Dermis blood vessel endothelial cell (primary cell): Measurements from ENCODE around the gene LYRM1. TPM values are rescaled to one million over a fixed set of nuclear protein-coding genes. Genes with fewer than 3 reads are reported as not detected.
"Not testable (repeated sequence)": the region's sequence is repeated elsewhere in the genome, so short reads cannot be mapped to it uniquely, and the experiment has no call there.

ENCODE experiments used
- DNase-seq: peaks from one replicate; pipeline ENCODE4 v3.0.0; 2010
- total RNA-seq: library from RNA; depleted of rRNA; stranded (reverse); fragments of >200 nt; gene quantifications from 2 replicates; pipeline ENCODE4 v1.2.3, GENCODE V29; 2014

LYRM1 gene, protein sequence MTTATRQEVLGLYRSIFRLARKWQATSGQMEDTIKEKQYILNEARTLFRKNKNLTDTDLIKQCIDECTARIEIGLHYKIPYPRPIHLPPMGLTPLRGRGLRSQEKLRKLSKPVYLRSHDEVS
- 75.2 and 87.4 TPM in 2 replicates for total RNA-seq

- peak; percentile 100 for DNase-seq
Observed at GRCh38 chr16:20900299-20901067, at the start of gene LYRM1, which contains the start of gene DCUN1D3. Gene LYRM1, plus strand, starts transcription at chr16:20900771. Its CDS starts 14,785 bp downstream, at chr16:20915556. Gene DCUN1D3, minus strand, starts transcription at chr16:20900358. Its CDS starts 37,820 bp downstream, at chr16:20862538.

DNA sequence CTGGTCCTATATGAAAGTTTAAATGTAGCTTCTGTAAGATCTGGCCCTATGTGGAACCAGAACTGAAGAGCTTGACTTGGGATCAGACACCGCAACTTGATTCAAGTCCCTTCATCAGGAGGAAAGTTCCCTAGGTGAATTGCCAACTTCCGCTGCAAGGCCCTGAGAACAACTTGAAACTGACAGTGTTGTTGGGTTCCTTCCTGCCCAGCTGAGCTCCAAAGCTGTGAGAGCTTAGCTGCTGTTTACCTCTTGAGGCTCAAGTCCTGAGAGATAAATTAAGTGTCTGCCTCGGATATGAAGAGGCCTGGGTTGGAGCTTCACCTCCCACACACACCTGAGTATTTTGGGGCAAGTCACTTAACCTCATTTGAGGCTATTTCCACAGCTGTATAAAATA, 49.6 kb upstream of the LYRM1 start:
- peak; percentile 63 for DNase-seq

- DNase-seq, result peak; percentile 76
Observed at GRCh38 chr16:20851601-20852000, 49.0 kb upstream of the LYRM1 start.

- no peak for DNase-seq
Observed at GRCh38 chr16:20853143-20853542, 47.4 kb upstream of the LYRM1 start.

DNA sequence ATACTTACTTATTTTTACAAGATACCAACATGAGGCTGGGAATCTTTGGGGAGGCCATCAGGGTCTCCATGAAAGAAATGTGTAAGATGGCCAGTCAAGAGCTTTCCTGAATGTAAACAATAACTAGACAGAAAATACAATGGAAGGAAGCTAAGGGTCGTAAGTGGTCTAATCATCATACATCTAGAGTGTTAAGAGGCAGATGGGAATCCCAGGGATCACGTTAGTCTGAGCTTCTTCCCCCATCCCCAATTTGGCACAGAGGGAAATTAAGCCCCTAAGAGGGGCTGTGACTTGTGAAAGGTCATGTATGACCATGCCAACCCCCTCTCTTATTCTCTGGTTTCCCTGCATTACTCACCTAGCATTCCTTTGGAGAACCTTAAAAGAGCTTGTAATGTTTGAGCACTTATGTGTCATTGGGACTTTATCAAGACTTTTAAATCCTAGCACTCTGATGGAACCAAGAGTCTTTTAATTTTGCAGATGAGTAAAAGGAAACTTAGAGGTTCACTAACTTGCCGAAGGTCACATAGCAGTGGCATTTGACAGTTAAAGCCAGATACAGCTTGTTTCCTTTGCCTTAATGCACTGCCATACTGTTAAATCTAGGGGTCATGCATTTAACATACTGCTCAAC, 46.5 kb upstream of the LYRM1 start:
- peak; percentile 52 for DNase-seq

DNA sequence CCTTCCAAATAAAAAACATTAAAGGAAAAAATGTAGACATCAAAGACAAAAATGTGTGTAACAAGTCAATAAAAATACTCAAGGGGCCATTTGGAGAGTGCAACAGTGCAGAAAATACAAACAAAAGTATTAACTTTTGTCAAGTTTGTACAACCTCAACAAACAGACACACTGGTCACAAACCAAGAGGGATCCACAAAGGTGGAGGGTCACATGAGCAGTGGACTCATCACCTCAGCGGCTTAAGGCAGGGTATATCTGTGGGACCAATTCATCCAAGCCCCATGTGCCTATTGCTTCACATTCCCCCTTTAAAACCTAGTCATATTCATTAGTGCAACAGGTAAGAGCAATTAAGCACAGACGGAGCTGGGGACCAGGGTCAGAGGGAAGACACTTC, 45.6 kb upstream of the LYRM1 start:
- DNase-seq, result no peak

DNA sequence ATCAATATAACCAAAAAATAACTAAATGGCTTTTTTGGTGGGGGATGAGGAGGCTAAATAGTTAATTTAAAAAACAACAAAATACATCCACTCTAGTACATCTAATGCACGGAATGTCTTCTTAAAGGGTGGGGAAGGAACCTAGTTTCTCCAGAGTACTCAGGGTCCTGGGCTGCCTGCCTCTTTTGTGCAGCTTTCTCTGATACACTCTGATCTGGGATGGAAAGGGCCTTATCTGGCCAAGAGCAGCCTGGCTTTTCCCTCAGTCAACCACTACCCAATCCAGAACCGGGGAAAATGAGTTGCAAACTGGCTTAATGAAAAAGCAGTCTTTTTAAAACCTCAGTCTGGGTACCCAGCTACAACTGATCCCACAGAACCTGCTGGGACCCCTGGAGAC, 43.3 kb upstream of the LYRM1 start:
- DNase-seq, result no peak

DNA sequence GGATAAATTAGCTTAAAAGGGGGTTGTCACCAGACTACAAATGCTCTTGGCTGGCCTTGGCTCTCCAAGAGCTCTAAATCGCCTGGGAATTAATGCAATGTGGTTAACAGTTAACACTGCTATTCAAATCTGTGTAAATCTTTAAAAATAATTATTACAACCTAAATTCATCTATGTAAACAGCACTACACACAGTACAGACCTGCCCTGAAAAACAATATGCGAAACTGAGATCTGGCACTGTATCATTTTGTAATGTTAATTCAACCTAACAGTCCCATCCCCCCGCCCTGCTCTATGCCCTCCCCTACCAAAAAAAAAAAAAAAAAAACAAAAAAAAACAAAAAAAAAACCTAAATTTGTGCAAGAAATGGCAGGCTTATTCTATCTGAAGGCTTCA, 41.3 kb upstream of the LYRM1 start:
- no peak for DNase-seq

GRCh38 chr16:20859699-20860098, 40.9 kb upstream of the LYRM1 start:
- no peak for DNase-seq

DNA sequence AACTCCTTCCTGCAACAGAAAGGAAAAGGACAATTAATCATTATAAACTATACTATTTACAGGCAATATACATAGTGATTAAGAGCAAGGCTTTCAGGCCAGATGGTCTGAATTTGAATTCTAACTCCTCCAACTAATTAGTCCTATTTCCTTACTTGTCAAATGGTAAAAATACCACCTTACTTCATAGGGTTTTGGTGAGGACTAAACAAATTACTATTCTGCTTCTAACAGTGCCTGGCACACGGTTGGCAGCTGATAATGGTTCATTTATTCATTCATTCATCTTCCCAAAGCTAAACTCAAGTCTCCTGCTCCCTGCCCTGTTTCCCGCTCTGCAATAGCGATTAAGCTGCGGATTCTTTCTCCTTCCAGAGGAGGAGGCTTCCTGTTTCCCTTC, 40.2 kb upstream of the LYRM1 start:
- DNase-seq, result peak; percentile 17

DNA sequence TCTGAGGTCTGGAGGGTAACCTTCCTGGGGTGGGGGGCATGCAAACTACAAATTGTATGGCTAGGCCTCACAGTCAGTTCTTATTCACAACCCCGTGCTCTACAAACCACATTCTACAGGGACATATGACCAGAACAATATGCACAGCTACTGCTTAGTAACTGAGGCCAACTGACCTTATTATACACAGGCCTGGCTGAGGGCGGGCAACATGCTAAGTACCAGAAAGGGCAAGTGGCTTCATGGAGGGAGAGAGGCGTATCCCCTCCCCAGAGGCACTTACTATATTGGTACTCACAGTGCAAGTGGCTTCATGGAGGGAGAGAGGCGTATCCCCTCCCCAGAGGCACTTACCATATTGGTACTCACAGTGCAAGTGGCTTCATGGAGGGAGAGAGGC, 39.6 kb upstream of the LYRM1 start:
- DNase-seq, result not testable (repeated sequence)

DNA sequence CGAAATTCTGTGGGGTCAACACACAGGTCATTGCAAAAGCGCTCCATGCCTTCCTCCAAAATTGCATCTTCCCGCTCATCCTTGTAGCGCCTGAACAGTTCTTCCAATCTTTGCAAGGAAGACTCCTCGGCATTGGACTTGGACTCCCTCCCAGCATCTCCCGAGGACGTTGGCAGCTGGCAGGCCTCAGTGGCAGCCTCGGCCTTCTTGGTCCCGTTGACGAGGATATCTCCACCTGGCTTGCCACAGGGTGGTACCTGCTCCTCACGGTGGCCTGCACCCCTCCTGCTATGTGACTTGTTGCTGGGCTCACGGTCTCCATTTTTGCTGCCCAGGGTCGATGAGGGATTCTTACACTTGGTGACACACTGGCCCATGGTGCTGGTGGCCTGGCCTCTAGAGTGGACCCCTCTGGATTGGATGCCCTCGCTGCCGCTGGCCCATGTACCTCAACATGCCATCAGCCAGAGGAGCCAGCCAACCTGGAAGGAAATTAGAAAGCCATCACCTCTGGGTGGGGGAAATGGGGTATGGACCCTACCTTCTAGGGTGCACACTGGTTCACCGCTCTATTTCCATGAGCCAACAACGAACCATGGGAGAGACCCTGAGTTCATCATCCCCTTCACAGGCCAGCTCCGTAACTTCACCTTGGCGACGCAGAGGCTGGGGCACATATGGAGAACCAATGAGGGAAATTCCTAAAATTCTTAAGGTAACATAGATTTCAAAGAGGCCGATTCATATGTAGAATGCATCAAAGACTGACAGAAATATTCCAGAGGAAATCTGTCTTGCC, 38.2 kb upstream of the LYRM1 start:
- no peak for DNase-seq

DNA sequence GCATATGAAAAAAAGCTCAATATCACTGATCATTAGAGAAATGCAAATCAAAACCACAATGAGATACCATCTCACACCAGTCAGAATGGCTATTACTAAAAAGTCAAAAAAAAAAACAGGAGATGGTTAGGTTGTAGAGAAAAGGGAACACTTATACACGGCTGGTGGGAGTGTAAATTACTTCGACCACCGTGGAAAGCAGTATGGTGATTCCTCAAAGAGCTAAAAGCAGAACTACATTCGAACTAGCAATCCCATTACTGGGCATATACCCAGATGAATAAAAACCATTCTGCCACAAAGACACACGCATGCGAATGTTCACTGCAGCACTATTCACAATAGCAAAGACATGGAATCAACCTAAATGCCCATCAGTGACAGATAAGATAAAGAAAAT, 36.2 kb upstream of the LYRM1 start:
- DNase-seq, result not testable (repeated sequence)

GRCh38 chr16:20865420-20866131, 35.0 kb upstream of the LYRM1 start:
- peak; percentile 58 for DNase-seq

DNA sequence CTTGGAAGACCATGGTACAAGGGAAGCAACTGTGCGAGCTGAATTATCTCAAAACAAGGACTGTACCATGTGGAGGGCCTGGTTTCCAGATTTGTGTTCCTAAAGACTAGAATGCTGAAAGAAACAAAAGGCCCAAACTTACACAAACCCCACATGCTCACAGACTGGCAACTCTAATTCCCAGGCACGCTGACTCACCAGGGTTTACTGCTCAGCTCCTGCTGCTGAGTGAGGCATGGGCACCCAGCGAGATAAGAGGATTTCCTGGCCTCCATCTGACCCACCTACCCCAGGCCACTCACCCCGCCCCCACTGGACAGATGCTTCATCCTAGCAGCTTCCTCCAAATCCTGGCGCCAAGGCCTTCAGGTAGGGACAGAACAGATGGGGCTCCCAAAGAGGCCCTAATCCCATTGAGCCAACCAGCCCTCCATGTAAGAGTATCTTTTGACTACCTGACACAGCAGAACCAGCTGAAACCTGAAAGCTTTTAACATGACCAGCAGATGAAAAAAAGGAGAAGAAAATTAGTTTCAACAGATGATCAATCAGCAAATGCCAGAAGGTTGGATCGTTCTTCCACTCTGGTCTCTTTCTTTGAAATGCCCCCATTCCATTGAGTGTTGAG, 34.3 kb upstream of the LYRM1 start:
- peak; percentile 88 for DNase-seq

GRCh38 chr16:20866801-20867200, 33.8 kb upstream of the LYRM1 start:
- no peak for DNase-seq

- DNase-seq, result peak; percentile 66
Observed at GRCh38 chr16:20867585-20867984, 33.0 kb upstream of the LYRM1 start.

- DNase-seq, result peak; percentile 69
Observed at GRCh38 chr16:20868890-20869289, 31.7 kb upstream of the LYRM1 start.

DNA sequence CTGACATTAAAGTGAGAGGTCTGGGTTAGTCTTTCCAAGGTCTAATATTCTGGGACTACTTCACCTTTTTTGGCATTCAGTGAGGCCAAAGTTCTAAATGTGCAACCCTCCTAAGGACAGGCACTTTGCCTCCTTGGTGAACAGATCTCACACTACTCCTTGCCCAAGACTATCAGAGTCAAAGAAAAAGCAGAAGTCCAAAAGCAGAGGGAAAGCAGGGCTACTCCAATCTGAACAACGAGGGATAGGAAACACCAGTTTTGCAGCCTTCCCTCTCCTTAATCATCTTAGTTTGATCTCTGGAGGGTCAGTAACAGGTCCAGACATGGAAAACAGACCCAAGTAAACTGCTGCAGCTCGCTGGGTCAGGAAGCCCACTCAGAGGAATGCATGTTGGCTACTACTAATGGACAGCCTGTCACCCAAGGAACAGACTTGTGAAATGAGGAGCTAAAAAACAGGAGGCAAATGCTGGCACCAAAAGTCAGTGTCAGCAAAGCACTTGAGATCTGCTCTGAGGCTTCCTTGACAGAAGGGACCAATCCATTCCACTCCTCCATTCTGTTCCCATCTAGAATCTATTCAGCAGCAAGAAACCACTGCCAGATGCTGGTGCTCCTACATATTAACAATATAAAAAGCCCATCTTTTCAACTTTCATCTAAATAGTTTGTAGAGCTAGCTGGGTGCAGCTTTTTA, 30.3 kb upstream of the LYRM1 start:
- no peak for DNase-seq

DNA sequence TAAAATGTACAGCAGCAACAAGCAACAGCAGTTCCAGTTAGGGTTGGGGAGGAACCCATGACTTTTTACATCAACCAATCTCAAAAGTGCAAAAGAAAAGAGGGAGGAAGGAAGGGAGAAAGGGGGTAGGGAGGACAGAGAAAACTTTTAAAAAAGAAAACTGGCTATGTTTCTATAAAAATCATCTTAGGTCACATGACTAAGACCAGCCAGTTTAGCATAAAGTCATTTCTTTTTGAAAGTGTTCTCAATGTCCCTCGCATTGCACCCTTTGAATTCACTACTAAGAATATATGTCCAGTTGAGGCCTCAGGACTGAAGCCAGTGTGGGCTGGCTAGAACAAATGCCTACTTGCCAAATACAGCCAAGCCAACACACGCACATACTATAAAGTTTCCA, 29.3 kb upstream of the LYRM1 start:
- DNase-seq, result no peak
